Measurements from ENCODE around the gene PACS2.
"Not testable (repeated sequence)": the region's sequence is repeated elsewhere in the genome, so short reads cannot be mapped to it uniquely, and the experiment has no call there.

- TF ChIP-seq CTCF (IDR thresholded peaks at IDR 0.05); EZH2 (IDR thresholded peaks at IDR 0.05; ENCODE audit: borderline replicate concordance, insufficient read depth, low read depth, low read length, poor library complexity, severe bottlenecking): not testable (repeated sequence)
These were observed 25.6 kb upstream of the PACS2 start for GRCh38 chr14:105288936-105289335.
